HG03354 (cell line): ENCODE data around the gene CDYL.

Experiments
- ATAC-seq: cut with Tn5 transposase; IDR thresholded peaks from one replicate; pipeline ENCODE4 v1.9.1; 2021; ENCODE audit warnings: mild to moderate bottlenecking; ENCODE audit not compliant: unreplicated experiment, poor library complexity, severe bottlenecking

Gene CDYL

DNA sequence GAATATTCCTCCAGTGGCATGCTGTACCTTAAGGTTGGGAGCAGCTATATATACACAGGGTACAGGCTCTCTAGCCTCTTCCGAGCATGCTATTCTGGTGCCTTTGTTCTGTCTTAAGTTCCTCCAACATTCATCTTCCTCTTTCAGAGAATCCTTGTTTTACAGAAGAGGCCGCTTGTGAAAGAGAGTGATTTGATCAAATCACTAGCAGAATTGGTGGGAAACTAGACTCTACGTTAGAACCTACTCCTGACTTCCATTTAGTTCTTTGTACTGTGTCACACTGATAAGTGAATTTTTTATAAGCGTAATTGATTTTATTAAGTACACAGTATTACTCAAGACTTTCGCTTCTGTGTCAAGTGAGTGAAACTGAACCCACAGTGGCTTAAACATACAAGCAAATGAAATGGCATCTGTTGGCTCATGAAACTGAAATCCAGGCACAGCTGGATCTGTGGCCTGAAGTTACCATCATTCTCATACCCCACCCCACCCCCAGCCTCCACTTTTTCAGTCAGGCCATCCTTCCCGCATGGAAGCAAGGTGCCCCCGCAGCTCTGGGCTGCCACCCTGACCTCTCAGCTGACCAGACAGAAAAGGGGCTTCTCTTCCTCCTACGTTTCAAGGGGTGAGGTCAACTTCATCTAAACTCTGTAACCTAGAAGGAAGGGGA, 125.3 kb downstream of the CDYL start:
- ATAC-seq: peak; percentile 84

GRCh38 chr6:4902363-4902762, 126.2 kb downstream of the CDYL start:
- no peak for ATAC-seq

DNA sequence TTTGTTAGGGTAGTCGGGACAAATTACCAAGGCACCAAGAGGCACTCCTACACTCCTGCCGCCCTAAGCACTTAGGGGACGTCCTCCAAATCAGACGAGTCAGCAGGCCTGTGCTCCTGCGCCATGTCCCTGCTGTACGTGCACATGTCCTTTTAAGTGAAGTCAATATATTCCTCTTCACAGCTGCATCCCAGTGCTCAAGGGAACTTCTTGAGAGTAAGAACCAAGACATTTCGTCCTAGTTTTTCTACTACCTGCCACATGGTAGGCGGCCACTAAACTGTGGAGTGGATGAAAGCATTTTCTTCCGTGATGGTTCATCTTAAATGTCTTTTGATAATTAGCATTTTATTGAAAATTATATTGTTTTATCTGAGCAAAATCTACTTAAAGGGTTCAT, 126.9 kb downstream of the CDYL start:
- ATAC-seq: no peak

DNA sequence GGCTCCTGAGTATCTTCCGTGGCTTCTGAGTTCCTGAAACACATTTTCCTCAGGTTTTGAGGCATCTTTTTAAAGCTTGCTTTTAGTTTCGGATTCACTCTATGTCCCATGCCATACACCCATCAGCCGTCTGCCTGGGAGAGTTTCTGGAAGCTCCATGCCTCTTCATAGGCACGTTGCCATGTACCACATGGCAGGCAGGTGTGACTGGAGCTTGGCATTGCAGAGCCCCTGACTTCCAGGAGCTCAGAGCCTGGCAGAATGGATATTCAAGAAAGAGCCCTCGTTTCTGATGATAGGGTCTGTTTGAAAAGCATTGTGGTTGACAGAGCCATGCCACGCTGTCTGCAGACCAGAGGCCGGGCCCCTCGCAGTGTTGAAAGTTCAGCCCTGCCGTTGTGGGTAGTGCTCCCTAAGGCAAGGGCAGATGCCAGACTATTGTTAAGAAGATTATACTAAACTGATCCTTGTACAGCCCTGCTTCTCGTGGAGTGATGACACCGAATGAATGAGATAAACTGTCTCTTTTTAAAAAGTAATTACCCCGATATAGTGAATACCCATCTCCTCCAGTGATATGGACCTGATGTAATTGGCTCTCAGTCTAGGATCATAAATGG, 127.7 kb downstream of the CDYL start:
- ATAC-seq: no peak

DNA sequence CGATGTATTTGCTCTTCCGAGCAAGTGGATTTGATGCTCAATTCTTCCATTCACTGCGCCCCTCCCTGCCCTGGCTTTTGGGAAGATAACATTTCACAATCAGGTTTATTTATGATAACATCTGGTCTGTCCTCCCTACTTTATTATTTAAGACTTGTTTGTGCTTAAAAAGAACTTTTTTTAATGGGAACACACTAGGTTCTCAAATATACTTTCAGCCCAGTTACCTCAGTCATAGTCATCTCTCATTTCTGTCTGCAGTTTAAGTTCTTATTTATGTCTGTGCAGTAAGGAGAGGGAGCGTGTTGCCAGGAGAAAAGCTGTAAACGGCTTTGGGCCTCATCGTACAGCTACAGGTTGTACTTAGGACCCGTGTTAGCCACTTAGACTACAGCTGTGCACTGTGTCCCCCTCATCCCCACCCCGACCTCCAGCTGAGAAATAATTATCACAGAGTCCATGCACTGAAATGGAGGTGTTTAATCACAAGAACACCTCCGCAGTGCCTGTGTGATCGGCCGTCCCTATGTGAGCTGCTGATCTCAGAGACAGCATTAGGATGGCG, 128.3 kb downstream of the CDYL start:
- ATAC-seq: no peak

DNA sequence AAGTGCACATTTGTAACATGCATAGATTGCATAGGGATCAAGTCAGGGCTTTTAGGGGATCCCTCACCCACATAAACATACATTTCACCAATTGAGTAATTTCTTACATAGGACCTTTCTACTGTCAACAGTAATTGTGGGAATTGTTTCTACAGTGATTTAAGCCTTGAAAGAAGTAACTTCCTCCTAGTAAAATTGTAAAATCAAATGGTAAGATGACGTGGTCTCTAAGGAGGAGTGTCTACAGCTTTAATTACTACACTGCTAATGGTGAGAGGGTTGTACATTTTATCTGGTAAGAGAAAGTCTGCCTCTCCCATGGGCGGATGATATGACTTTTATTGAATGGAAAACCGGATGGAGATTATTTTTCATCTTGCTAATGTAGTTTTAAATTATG, 129.6 kb downstream of the CDYL start:
- ATAC-seq: no peak

GRCh38 chr6:4906293-4907276, 130.4 kb downstream of the CDYL start:
- peak; percentile 67 for ATAC-seq

- no peak for ATAC-seq
These were observed 131.4 kb downstream of the CDYL start for GRCh38 chr6:4907602-4908001.

DNA sequence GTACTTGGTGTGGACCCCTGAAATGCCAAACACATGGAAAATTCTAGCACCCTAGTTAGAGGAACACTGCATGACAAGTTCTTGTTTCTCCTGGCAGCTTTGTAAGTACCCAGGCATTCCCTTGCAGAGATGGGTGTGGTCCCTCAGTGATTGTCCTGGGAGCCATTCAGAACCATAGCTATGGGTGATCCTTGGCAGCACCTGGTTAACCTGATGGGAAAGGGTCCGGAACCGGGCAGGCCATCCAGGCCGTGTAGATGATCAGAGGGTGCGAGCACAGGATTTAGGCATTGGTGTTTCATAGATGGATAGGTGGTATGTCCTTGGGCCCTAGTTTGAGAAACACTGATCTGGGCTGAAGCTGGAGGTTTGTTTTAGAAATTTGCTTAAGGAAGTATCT, 131.9 kb downstream of the CDYL start:
- ATAC-seq: no peak

DNA sequence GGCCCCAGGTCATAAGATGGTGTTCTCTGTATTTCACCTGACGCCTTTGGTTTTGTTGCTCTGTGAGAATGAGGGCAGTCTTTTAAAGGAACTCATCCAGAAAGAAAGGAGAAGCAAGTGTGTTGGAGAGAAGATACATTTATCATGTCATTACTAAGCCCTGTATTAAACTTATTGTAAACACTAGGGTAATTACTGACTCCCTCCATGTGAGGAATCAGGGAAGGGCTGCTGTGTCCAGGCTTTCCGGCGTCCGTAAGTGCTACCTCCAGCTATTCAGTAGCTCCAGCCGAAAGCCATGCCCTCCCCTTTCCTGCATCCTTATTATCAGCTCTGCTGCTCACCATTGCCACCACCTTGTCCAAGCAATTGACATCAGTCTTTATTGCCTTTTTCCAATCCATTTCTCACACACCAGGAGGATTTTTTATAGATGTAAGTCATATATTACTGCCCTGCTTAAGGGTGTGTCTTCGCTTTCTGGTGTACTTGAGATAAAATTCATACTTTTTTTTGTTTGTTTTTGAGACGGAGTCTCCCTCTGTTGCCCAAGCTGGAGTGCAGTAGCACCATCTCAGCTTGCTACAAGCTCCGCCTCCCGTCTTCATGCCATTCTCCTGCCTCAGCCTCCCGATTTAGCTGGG, 133.0 kb downstream of the CDYL start:
- no peak for ATAC-seq

GRCh38 chr6:4910037-4910760, 134.0 kb downstream of the CDYL start:
- no peak for ATAC-seq

DNA sequence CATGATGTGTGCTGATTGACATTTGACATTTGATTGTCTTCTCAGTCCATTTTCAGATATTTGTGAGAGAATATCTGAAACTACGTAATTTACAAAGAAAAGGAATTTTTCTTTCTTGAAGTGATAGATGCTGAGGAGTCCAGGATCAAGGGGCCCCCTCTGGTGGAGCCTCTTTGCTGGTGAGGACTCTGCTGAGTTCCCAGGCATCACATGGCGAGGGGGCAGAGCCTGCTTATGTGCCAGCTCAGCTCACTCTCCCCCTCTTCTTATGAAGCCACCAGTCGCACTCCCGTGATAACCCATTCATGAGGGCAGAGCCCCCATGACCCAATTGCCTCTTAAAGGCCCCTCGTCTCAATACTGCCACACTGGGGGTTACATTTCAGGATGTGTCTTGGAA, 136.4 kb downstream of the CDYL start:
- ATAC-seq: no peak

- ATAC-seq: no peak
These were observed 137.7 kb downstream of the CDYL start for GRCh38 chr6:4913705-4914419.

GRCh38 chr6:4914420-4915159, 138.4 kb downstream of the CDYL start:
- no peak for ATAC-seq

DNA sequence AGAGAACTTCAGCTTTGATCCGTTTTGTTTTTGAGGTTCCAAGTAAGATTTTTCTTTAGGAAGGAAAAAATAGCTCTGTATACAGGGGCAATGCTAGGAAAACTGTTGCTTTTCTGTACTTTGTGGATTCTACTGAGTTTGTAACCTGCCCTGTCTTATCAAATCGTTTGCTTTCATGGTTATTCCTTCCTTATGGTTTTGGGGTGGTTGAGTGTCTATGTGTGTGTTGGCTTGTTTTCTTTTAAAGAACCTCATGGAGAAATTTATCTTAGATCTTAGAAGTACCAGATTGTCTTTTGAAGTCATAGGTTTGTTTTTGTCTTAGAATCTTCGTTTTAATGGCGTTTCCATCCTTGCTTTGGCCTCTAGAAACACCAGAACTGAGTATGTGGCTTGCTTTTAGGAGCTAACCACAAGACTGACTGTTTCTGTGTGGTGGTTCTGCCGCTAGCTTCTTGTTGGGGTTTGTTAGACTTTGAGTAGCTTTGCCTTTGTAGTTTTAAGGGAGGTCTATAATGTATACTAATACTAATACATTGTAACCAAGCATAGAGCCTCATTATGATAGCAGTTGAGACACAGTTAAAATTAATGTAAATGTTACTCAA, 140.9 kb downstream of the CDYL start:
- ATAC-seq: no peak

GRCh38 chr6:4920914-4921410, 144.8 kb downstream of the CDYL start:
- ATAC-seq: no peak

DNA sequence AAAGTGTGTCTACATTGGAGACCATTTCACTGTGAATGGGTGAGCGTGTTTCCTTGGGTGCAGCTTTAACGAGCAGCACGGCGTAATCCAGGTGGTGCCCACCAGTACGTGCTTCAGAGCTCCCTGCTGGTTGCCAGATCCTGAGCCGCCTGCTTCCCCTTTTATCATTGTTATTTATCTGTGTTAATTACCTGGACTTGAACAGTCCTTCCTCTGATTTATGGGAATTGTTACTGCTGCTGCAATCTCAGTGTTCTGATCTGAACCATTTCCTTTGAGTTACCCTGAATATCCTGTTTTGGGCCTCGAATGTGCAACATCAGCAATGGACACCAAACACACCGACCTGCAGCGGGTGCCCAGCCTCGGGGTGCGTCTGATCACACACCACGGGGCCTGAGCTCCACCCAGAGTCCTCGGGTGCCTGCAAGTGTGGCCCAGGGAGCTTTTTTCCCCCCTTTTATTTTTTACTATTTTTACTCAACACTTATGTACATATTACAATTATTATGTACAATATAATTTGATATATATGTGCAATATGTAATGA, 146.4 kb downstream of the CDYL start:
- no peak for ATAC-seq
